Astrocyte (in vitro differentiated cells and primary cell): ENCODE data around the gene RFC3. TPM values are rescaled to one million over a fixed set of nuclear protein-coding genes. Genes with fewer than 3 reads are reported as not detected.
A peak's percentile ranks its signal among the peaks of the same experiment; 100 is the strongest.

Source experiments
- DNase-seq: peaks from one replicate; pipeline ENCODE4 v3.0.0-alpha.2; 2010; ENCODE audit warnings: low read depth
- FAIRE-seq: peaks from 2 replicates; lab custom pipeline; 2011; peaks lifted over from hg19 to GRCh38; lab: Jason Lieb, UNC
- H2AFZ ChIP-seq: 2 replicates; pipeline ENCODE4 v1.6.0; 2012; ENCODE audit warnings: low read depth, low read length, inconsistent platforms
- H3K27ac ChIP-seq: 2 replicates; pipeline ENCODE4 v1.5.1; 2011; ENCODE audit warnings: low read depth, low read length, inconsistent platforms
- H3K27me3 ChIP-seq: 2 replicates; pipeline ENCODE4 v1.6.0; 2011; ENCODE audit warnings: low read length, inconsistent platforms; ENCODE audit not compliant: insufficient read depth
- H3K36me3 ChIP-seq: 2 replicates; pipeline ENCODE4 v1.5.1; 2011; ENCODE audit warnings: low read length, inconsistent platforms; ENCODE audit not compliant: insufficient read depth
- H3K4me1 ChIP-seq: 2 replicates; pipeline ENCODE4 v1.5.1; 2011; ENCODE audit warnings: low read length, inconsistent platforms; ENCODE audit not compliant: insufficient read depth
- H3K4me2 ChIP-seq: 2 replicates; pipeline ENCODE4 v1.6.0; 2012; ENCODE audit warnings: low read length, inconsistent platforms
- H3K4me3 ChIP-seq: 2 replicates; pipeline ENCODE4 v1.5.1; 2011; ENCODE audit warnings: low read depth, mild to moderate bottlenecking, low read length, inconsistent platforms; ENCODE audit not compliant: insufficient read depth
- H3K79me2 ChIP-seq: 2 replicates; pipeline ENCODE4 v1.6.0; 2012; ENCODE audit warnings: mild to moderate bottlenecking, low read length, inconsistent platforms; ENCODE audit not compliant: insufficient read depth
- H3K9ac ChIP-seq: 2 replicates; pipeline ENCODE4 v1.6.0; 2012; ENCODE audit warnings: mild to moderate bottlenecking, low read length, inconsistent platforms
- H3K9me3 ChIP-seq: 2 replicates; pipeline ENCODE4 v1.5.1; 2012; ENCODE audit warnings: low read depth, mild to moderate bottlenecking, low read length, inconsistent platforms; ENCODE audit not compliant: insufficient read depth
- H4K20me1 ChIP-seq: 2 replicates; pipeline ENCODE4 v1.6.0; 2012; ENCODE audit warnings: low read length, inconsistent platforms; ENCODE audit not compliant: insufficient read depth
- H3K27ac Mint-ChIP-seq: one replicate; pipeline ENCODE4 v1.8.0; 2021; ENCODE audit warnings: mild to moderate bottlenecking, mixed read lengths; ENCODE audit not compliant: unreplicated experiment
- H3K27me3 Mint-ChIP-seq: one replicate; pipeline ENCODE4 v1.8.0; 2021; ENCODE audit warnings: low read depth, mixed read lengths; ENCODE audit not compliant: unreplicated experiment
- H3K36me3 Mint-ChIP-seq: one replicate; pipeline ENCODE4 v1.8.0; 2021; ENCODE audit warnings: low read depth, mixed read lengths; ENCODE audit not compliant: unreplicated experiment
- H3K4me1 Mint-ChIP-seq: one replicate; pipeline ENCODE4 v1.8.0; 2021; ENCODE audit warnings: low read depth, mixed read lengths; ENCODE audit not compliant: unreplicated experiment
- H3K4me3 Mint-ChIP-seq: one replicate; pipeline ENCODE4 v1.8.0; 2021; ENCODE audit warnings: mild to moderate bottlenecking, moderate library complexity, mixed read lengths; ENCODE audit not compliant: unreplicated experiment
- H3K9me3 Mint-ChIP-seq: one replicate; pipeline ENCODE4 v1.8.0; 2021; ENCODE audit warnings: mild to moderate bottlenecking, mixed read lengths; ENCODE audit not compliant: unreplicated experiment
- CTCF ChIP-seq: IDR thresholded peaks from 2 replicates; pipeline ENCODE4 v1.5.1; 2011; ENCODE audit warnings: low read depth, mild to moderate bottlenecking, inconsistent platforms, low read length, moderate library complexity; ENCODE audit not compliant: insufficient read depth
- EZH2 ChIP-seq: IDR thresholded peaks from 2 replicates; pipeline ENCODE4 v1.6.1; 2012; ENCODE audit warnings: mild to moderate bottlenecking, low read length, inconsistent platforms; ENCODE audit not compliant: insufficient read depth
- total RNA-seq: library from RNA; stranded (reverse); gene quantifications from 2 replicates; pipeline ENCODE4 v1.2.1, GENCODE V29; 2021

The RFC3 gene
- total RNA-seq, 1 donor from 2014 or later: 8.2 TPM

- Histone ChIP-seq H3K4me3 (no peak overlapping the region), H3K9ac (no peak overlapping the region), H3K4me1 (no peaks in the 10 kb centered on the region), H3K4me2 (no peak overlapping the region), H2AFZ (no peak overlapping the region), H3K36me3 (no peaks in the 10 kb centered on the region), H3K9me3 (no peaks in the 10 kb centered on the region), H3K79me2 (no peaks in the 10 kb centered on the region), H3K27ac (no peak overlapping the region), H4K20me1 (no peaks in the 10 kb centered on the region), H3K27me3 (no peaks in the 10 kb centered on the region)
- Mint-ChIP-seq H3K27ac (no peak overlapping the region), H3K27me3 (no peaks in the 10 kb centered on the region), H3K4me1 (no peaks in the 10 kb centered on the region), H3K9me3 (no peaks in the 10 kb centered on the region), H3K36me3 (no peaks in the 10 kb centered on the region), H3K4me3 (no peak overlapping the region)
- FAIRE-seq (no peak), DNase-seq (peak; percentile 4)
- TF ChIP-seq CTCF: no peak
- TF ChIP-seq EZH2: no peak
These were observed 23.4 kb upstream of the RFC3 start for GRCh38 chr13:33794576-33794975.

DNA sequence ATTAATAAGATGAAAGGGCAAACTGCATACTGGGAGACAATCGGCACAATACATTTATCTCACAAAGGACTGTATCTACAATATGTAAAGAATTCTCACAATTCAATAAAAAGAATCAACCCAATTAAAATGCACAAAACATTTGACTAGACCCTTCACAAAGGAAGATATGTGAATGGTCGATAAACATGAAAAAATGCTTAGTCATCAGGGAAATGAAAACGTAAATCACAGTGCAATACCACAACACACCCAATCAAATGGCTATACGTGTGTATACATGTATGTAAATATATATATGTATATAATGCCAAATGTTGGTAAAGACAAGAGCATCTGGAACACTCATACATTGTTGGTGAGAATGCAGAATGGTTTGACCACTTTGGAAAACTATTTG is 21.9 kb upstream of the RFC3 start:
- TF ChIP-seq EZH2: no peak
- TF ChIP-seq CTCF: no peak
- Mint-ChIP-seq H3K9me3 (no peaks in the 10 kb centered on the region), H3K27ac (no peak overlapping the region), H3K4me1 (no peaks in the 10 kb centered on the region), H3K36me3 (no peaks in the 10 kb centered on the region), H3K27me3 (no peaks in the 10 kb centered on the region), H3K4me3 (no peak overlapping the region)
- H3K36me3 ChIP-seq: no peaks in the 10 kb centered on the region
- H3K9me3 ChIP-seq: no peaks in the 10 kb centered on the region
- H3K79me2 ChIP-seq: no peaks in the 10 kb centered on the region
- H3K27ac ChIP-seq: no peak overlapping the region
- H3K27me3 ChIP-seq: no peaks in the 10 kb centered on the region
- no peak overlapping the region for H3K4me2 ChIP-seq
- no peak overlapping the region for H3K9ac ChIP-seq
- H3K4me1 ChIP-seq: no peaks in the 10 kb centered on the region
- FAIRE-seq (no peak), DNase-seq (no peak)
- no peaks in the 10 kb centered on the region for H4K20me1 ChIP-seq
- H3K4me3 ChIP-seq: no peak overlapping the region
- no peak overlapping the region for H2AFZ ChIP-seq

DNA sequence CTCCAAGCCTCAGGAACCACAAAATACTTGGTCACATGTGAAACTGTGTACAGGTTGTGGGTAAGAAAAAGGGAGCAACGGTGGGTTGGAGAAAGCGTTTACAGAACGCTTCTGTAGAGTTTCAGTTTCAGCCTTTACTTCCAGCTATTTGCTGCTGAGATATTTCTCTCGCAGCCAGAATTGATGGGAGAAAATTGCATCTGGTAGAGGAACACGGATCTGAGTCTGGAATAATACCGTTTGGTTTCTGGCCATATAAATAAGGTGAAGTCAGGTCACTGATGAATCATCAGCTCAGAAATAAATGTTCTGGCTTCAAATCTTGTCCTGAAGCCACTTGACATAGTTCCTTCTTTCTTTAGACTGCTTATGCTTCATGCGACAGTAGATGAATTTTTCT is 20.3 kb upstream of the RFC3 start:
- no peaks in the 10 kb centered on the region for H3K9me3 Mint-ChIP-seq
- H3K4me3 ChIP-seq: no peak overlapping the region
- no peaks in the 10 kb centered on the region for H3K4me1 Mint-ChIP-seq
- no peaks in the 10 kb centered on the region for H4K20me1 ChIP-seq
- H3K9ac ChIP-seq: no peak overlapping the region
- H3K27me3 ChIP-seq: no peaks in the 10 kb centered on the region
- TF ChIP-seq EZH2: no peak
- no peak for TF ChIP-seq CTCF
- no peak overlapping the region for H2AFZ ChIP-seq
- no peak overlapping the region for H3K27ac Mint-ChIP-seq
- no peaks in the 10 kb centered on the region for H3K79me2 ChIP-seq
- no peaks in the 10 kb centered on the region for H3K4me1 ChIP-seq
- H3K4me3 Mint-ChIP-seq: no peak overlapping the region
- FAIRE-seq: peak; percentile 59
- H3K9me3 ChIP-seq: no peaks in the 10 kb centered on the region
- no peaks in the 10 kb centered on the region for H3K27me3 Mint-ChIP-seq
- no peak overlapping the region for H3K4me2 ChIP-seq
- no peak overlapping the region for H3K27ac ChIP-seq
- no peaks in the 10 kb centered on the region for H3K36me3 Mint-ChIP-seq
- H3K36me3 ChIP-seq: no peaks in the 10 kb centered on the region
- DNase-seq: peak; percentile 36
